Measurements from ENCODE around the gene MARCO. TPM values are rescaled to one million over a fixed set of nuclear protein-coding genes. Genes with fewer than 3 reads are reported as not detected.

MARCO gene
- total and polyA plus RNA-seq, 10 of the 15 experiments (the other 5 are each of a cell fraction or from before 2014, with no cell fraction given): 0.13 to 0.67 (median 0.32) TPM; not detected in 5

GRCh38 chr2:118903551-118904479 is 38.2 kb upstream of the MARCO start:
- no peaks in the 10 kb centered on the region for H4K20me1 ChIP-seq (ENCODE audit: control insufficient read depth, insufficient read depth)
- no peak for ATAC-seq
- H3K9me3 ChIP-seq (replicated peaks; ENCODE audit: control insufficient read depth, insufficient read depth, low read length): no peaks in the 10 kb centered on the region
- H3K79me2 ChIP-seq (ENCODE audit: control insufficient read depth, insufficient read depth, low read length): no peaks in the 10 kb centered on the region
- BruUV-seq (replicated peaks): no TSS peak
- ChIA-PET POLR2A (no interaction called here), CTCF (no interaction called here), SMC1A (ENCODE audit: uncharacterized antibody, unreplicated experiment) (no interaction called here), RAD21 (ENCODE audit: unreplicated experiment) (no interaction called here)
- intact Hi-C loops (cut with micrococcal nuclease; ENCODE audit: unreplicated experiment): no loop called here
- 13% methylated on average over 11 of the region's 11 CpGs for WGBS (ENCODE audit: insufficient coverage, insufficient replicate concordance, low lambda C conversion rate, missing lambda C conversion rate)
- no peaks in the 10 kb centered on the region for H3K36me3 ChIP-seq (ENCODE audit: control insufficient read depth in 2 of 2, insufficient read depth in 2 of 2, low read length in 1 of 2)
- H3K27me3 ChIP-seq (replicated peaks in 1 of 2; ENCODE audit: control insufficient read depth in 2 of 2, insufficient read depth in 2 of 2, low read length in 1 of 2): no peaks in the 10 kb centered on the region; a peak in 1 of 4 replicates
- no peak overlapping the region for H3K9ac ChIP-seq (ENCODE audit: control insufficient read depth, insufficient read depth, low read length)
- no peak overlapping the region for H3K4me2 ChIP-seq (ENCODE audit: control insufficient read depth, insufficient read depth)
- H3K27ac ChIP-seq (ENCODE audit: control insufficient read depth, insufficient read depth): no peak overlapping the region
- in situ Hi-C loops (cut with MboI): no loop called here
- H3K4me3 ChIP-seq: no peak overlapping the region
- no peaks in the 10 kb centered on the region for H3K4me1 ChIP-seq (ENCODE audit: control insufficient read depth, insufficient read depth, low read length)
- no peak overlapping the region for H2AFZ ChIP-seq (ENCODE audit: control insufficient read depth, low read depth, low read length)
- FAIRE-seq: no peak
- no peak for DNase-seq (ENCODE audit: low read depth, low spot score)
- TF ChIP-seq ZNF687 (IDR thresholded peaks at IDR 0.05) (no peak), SMC3 (IDR thresholded peaks at IDR 0.05; ENCODE audit: borderline replicate concordance, low read length) (no peak), E4F1 (IDR thresholded peaks at IDR 0.05; ENCODE audit: borderline replicate concordance, partially characterized antibody) (no peak), RAD21 (IDR thresholded peaks at IDR 0.05; ENCODE audit: insufficient read depth, low read depth, low read length) (no peak), SMARCA5 (IDR thresholded peaks at IDR 0.05) (no peak), RELB (IDR thresholded peaks at IDR 0.05; ENCODE audit: low read depth) (no peak), PKNOX1 (IDR thresholded peaks at IDR 0.05) (no peak), YY1 (IDR thresholded peaks at IDR 0.05; ENCODE audit: low read depth, low read length) (no peak)
